HG02938 (cell line): ENCODE measurements around the gene CYP11A1.

Experiments
- ATAC-seq: cut with Tn5 transposase; IDR thresholded peaks from one replicate; pipeline ENCODE4 v1.9.1; 2021; ENCODE audit warnings: mild to moderate bottlenecking, moderate library complexity; ENCODE audit not compliant: unreplicated experiment

The CYP11A1 gene

GRCh38 chr15:74306781-74307217, 60.6 kb downstream of the CYP11A1 start:
- ATAC-seq: no peak

DNA sequence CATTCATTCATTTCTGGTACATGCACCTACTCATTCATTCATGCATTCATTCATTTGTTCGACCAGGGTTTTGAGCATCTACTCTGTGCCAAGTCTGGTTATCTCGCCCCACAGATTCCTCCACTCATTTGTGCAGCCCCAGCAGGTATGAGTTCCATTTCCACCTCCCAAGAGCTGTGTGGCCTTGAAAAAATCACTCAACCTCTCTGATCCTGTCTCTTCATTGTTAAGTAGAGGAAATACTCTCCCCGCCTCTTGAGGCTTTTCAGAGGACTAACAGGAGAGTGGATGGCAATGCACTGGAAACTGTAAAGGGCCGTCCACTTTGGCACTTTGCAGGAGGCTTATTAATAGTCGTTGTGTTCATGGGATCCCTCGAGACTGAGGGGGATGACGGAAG, 61.8 kb downstream of the CYP11A1 start:
- no peak for ATAC-seq

DNA sequence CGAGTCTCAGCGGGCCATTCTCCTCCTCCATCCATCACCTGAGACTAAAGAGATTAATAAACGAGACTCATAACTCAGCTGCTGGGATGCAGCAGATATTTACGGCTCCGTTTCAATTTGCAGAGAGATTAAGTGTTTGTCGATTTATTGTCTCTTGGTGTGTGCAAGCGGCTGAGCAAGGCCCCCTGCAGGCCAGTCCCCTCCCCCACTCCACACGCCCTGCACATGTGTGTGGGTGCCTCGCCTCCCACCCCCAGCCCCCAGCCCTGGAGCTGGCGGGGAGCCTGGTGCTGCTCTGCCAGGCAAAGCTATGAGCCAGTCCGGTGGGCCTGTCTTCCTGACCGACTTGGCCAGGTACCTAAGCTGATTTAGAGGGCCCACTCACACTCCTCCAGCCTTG, 63.0 kb downstream of the CYP11A1 start:
- ATAC-seq: no peak

GRCh38 chr15:74303741-74304309, 63.6 kb downstream of the CYP11A1 start:
- ATAC-seq: no peak

- no peak for ATAC-seq
Measured at GRCh38 chr15:74302821-74303359, 64.6 kb downstream of the CYP11A1 start.

GRCh38 chr15:74301583-74302361, 65.7 kb downstream of the CYP11A1 start:
- no peak for ATAC-seq

DNA sequence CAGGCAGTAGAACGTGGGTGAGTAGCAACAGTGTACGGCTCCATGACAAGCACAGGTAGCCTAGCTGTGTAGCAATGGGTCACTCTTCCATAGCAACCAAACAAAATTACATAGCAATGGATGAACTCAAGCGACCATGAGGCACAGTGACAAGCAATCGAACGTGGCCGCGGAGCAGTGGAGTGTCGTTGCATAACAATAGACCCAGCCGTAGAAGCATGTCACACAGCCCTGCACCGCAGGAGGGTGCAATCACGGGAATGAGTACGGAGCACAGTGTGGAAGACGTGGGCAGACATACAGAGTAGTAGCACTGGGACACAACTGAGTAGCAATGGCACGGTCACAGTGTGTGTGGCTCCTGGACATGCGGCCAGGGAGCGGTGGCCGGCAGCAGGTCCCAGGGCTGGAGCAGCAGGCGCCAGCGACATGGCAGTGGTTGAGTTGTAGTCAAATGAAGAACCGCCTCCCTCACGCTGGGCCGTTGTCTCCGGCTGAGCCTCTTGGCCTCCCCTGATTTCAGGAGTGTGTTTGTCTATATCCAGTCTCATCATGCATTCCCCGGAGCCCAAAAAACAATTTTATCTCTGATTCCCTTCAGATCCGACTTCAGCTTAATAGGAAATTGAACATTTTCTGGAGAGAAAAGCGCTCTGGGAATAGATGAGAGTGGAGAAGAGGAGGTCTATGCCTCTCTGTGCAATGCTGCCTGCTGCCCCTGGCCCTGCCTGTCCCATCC, 67.2 kb downstream of the CYP11A1 start:
- no peak for ATAC-seq

DNA sequence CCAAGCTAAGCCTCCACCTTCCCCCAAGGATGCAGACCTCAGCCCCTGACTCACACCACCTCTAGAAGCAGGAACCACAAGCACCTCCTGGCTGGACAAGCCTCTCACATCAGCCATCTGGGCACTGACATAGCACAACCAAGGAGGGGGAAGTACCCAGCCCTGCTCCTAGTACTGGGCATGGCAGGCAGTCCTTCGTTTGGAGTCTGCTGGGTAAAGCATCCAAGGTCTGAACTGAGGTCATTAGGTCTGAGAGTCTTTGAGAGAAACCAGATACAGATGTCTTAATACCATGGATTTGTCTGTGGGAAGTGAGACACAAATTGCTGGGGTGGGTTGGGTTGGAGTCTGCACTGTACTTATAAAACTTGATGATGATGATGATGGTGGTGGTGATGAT, 69.6 kb downstream of the CYP11A1 start:
- no peak for ATAC-seq

DNA sequence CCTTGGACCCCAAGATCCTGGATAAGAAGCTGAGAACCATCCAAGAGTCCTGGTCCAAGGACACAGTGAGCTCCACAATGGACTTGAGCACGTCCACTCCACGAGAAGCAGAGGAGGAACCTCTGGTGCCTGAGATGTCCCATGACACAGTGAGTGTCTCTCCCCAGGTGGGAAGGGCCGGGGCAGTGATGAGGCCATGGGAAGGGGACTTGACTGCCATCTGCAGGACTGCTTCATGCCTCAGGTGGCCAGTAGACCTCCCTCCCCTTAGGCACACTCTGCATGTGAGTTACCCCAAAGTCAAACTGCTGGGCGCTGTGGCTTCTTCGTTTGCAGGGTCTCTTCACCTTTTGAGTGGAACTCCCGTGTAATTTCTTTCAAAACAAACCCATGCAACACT, 71.6 kb downstream of the CYP11A1 start:
- no peak for ATAC-seq

GRCh38 chr15:74294010-74294409, 73.4 kb downstream of the CYP11A1 start:
- no peak for ATAC-seq

DNA sequence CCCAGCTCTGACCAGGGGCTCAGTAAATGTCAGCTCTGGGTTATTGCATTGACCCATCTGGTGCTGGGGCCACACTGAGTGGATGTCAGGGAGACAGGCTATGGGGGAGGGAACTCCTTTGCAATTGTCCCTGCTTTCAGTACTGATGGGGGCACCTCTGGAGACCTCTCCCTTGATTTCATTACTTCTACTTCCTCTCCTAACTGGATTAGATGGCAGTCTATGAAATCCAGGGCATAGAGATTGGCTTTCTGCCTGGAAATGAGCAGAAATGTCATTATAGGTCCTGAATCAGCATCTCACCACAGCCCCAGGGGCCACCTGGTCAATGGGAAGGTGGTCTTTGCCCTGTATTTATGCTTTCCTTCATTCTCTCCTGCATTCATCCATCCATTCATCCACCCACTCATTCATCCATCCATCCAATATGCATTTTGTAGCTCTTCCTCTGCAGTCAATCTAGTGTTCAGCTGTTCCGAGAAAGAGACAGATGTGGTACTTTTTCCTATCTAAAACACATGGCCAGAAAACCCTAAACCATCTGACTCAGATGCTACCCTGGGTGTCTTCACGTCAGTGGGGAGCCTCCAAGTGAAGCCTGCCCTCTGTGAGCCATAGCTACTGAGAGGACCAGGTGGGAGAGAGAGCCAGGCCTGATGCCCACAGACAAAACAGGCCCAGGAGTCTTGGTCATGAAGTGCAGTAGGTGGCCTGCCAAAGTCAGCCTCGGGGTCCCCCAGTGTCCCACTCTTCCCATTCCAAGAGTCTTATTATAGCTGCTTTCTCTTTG, 74.2 kb downstream of the CYP11A1 start:
- ATAC-seq: no peak

DNA sequence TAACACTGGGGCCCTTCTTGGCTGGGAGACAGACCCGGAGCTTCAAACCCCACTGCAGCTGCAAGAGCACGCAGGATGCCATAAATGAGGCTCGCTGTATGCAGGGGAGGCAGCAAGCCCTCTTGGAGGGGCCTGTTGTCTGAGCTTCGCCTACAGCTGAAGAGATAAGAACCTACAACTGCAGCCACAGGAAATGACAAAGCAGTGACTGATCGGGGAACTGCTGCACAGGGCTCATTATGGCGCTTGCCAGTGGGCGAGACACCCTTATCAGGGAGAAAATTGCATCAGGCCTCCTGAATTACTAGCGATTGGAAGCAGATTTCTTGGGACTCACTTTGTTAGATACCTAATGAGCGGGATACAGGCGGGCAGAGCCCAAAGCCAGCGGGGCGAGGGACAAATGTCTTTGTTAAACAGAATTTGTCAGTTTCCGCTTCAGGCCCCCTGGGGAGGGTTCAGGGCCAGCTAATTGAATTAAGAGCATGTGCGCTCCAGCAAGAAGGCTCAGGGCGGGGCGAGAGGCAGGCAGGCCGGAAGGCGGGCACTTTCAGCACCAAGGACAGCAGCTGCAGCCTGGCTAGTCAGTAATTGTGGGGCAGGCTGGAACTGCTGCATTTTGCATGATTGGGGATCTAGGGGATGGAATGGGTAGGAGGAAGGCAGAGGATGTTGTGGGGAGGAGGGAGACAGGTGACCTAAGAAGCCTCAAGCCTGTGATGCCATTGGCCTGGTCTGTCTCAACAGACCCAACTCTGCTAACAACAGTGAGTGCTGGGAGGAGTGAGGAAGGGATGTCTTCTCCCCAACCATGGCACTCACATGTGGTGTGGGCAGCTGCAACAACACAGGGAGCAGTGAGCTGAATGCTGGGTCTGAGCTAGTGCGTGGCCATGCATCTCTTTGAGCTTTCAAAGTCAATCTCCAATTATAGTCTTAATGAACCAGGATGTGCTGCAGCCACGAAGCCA, 76.1 kb downstream of the CYP11A1 start:
- no peak for ATAC-seq

DNA sequence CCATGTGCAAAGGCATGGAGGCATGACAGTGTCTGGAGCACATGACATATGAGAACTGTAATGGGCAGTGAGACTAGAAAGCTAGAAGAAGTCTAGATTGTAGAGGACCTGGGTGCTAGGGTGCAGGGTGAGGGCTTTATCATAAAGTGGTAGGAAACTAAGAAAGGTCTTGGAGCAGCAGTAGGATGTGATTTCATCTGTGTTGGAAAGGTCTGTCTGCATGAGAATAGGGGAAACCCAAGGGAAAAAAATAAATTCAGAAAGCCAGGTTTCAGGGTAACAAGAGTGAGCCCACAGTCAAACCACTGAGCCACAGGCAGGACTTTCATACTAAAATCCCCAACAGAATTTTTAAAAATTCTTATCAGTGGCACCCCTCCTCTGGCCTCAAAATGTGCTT, 76.8 kb downstream of the CYP11A1 start:
- ATAC-seq: no peak

DNA sequence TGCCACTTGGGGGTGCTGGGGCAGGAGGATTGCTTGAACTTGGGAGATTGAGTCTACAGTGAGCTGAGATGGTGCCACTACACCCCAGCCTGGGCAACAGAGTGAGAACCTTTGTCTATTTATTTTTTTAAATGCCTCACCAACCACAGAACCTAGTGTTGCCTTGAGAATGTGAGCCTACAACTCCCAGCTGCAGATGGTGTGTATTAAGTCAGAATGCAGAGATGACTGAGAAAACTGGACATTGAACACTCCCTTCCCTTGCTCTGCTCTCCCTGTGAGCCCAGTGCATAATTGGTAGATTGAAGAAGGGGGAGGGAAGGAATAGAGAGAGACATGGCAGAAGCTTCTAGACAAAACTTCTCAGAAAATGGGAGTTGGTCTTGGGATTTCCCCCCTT, 77.8 kb downstream of the CYP11A1 start:
- no peak for ATAC-seq
